ENCODE measurements around the gene EQTN.

GRCh38 chr9:27260789-27261516 is 36.0 kb downstream of the EQTN start:
- TF ChIP-seq, protein P1, sequence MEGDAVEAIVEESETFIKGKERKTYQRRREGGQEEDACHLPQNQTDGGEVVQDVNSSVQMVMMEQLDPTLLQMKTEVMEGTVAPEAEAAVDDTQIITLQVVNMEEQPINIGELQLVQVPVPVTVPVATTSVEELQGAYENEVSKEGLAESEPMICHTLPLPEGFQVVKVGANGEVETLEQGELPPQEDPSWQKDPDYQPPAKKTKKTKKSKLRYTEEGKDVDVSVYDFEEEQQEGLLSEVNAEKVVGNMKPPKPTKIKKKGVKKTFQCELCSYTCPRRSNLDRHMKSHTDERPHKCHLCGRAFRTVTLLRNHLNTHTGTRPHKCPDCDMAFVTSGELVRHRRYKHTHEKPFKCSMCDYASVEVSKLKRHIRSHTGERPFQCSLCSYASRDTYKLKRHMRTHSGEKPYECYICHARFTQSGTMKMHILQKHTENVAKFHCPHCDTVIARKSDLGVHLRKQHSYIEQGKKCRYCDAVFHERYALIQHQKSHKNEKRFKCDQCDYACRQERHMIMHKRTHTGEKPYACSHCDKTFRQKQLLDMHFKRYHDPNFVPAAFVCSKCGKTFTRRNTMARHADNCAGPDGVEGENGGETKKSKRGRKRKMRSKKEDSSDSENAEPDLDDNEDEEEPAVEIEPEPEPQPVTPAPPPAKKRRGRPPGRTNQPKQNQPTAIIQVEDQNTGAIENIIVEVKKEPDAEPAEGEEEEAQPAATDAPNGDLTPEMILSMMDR (IDR thresholded peaks at IDR 0.05), result no peak
- TF ChIP-seq POLR2AphosphoS5 (IDR thresholded peaks at IDR 0.05), result no peak
